GM19467 (cell line): ENCODE measurements around the gene ZNF787.
"Not testable (repeated sequence)": the region's sequence is repeated elsewhere in the genome, so short reads cannot be mapped to it uniquely, and the experiment has no call there.

Experiments
- ATAC-seq: cut with Tn5 transposase; IDR thresholded peaks from one replicate; pipeline ENCODE4 v1.9.1; 2021; ENCODE audit warnings: mild to moderate bottlenecking, moderate library complexity; ENCODE audit not compliant: unreplicated experiment

The ZNF787 gene

GRCh38 chr19:56107626-56108351 is 13.3 kb downstream of the ZNF787 start:
- no peak for ATAC-seq

GRCh38 chr19:56106993-56107392 is 14.1 kb downstream of the ZNF787 start:
- no peak for ATAC-seq

- ATAC-seq, result no peak
Observed at GRCh38 chr19:56106397-56106849, 14.7 kb downstream of the ZNF787 start.

GRCh38 chr19:56105831-56106396 is 15.2 kb downstream of the ZNF787 start:
- not testable (repeated sequence) for ATAC-seq

- no peak for ATAC-seq
Observed at GRCh38 chr19:56105090-56105701, 15.9 kb downstream of the ZNF787 start.

GRCh38 chr19:56104423-56104822 is 16.7 kb downstream of the ZNF787 start:
- ATAC-seq, result no peak

GRCh38 chr19:56103027-56103614 is 18.0 kb downstream of the ZNF787 start:
- ATAC-seq, result no peak

- no peak for ATAC-seq
Observed at GRCh38 chr19:56101746-56102535, 19.2 kb downstream of the ZNF787 start.

GRCh38 chr19:56101095-56101494 is 20.0 kb downstream of the ZNF787 start:
- no peak for ATAC-seq

- no peak for ATAC-seq
Observed at GRCh38 chr19:56099638-56100539, 21.2 kb downstream of the ZNF787 start.

- no peak for ATAC-seq
Observed at GRCh38 chr19:56098731-56099568, 22.1 kb downstream of the ZNF787 start.

GRCh38 chr19:56098237-56098636 is 22.9 kb downstream of the ZNF787 start:
- not testable (repeated sequence) for ATAC-seq

GRCh38 chr19:56097776-56098175 is 23.3 kb downstream of the ZNF787 start:
- ATAC-seq, result no peak

- ATAC-seq, result no peak
Observed at GRCh38 chr19:56097306-56097705, 23.8 kb downstream of the ZNF787 start.

GRCh38 chr19:56096665-56097064 is 24.4 kb downstream of the ZNF787 start:
- ATAC-seq, result no peak

- ATAC-seq, result no peak
Observed at GRCh38 chr19:56094449-56094848, 26.6 kb downstream of the ZNF787 start.

- no peak for ATAC-seq
Observed at GRCh38 chr19:56092685-56093631, 28.1 kb downstream of the ZNF787 start.
